Stimulated activated CD4-positive, alpha-beta T cell treated with anti-CD3 and anti-CD28 coated beads, Interleukin-4, amount 100 ng/mL, for 4 hours (primary cell): ENCODE measurements around the gene MGAT5B.
"Not testable (repeated sequence)": the region's sequence is repeated elsewhere in the genome, so short reads cannot be mapped to it uniquely, and the experiment has no call there.

ENCODE experiments used
- DNase-seq, 2 experiments: peaks; one replicate each; pipeline ENCODE4 v3.0.0-alpha.2; 2020

MGAT5B gene

GRCh38 chr17:76956846-76957540 is 88.8 kb downstream of the MGAT5B start:
- no peak for DNase-seq

GRCh38 chr17:76957678-76958464 is 89.7 kb downstream of the MGAT5B start:
- DNase-seq = no peak

GRCh38 chr17:76958974-76959373 is 90.8 kb downstream of the MGAT5B start:
- no peak for DNase-seq

GRCh38 chr17:76961869-76962268 is 93.7 kb downstream of the MGAT5B start:
- DNase-seq = no peak

GRCh38 chr17:76962858-76963257 is 94.7 kb downstream of the MGAT5B start:
- no peak for DNase-seq

GRCh38 chr17:76966016-76966415 is 97.8 kb downstream of the MGAT5B start:
- DNase-seq = no peak

- DNase-seq = no peak
Observed at GRCh38 chr17:76966486-76967181, 98.4 kb downstream of the MGAT5B start.

- DNase-seq = no peak
Observed at GRCh38 chr17:76967762-76968161, 99.6 kb downstream of the MGAT5B start.

- DNase-seq = peak; percentile 30 to 33
Observed at GRCh38 chr17:76968707-76969597, 100.7 kb downstream of the MGAT5B start.

- no peak for DNase-seq
Observed at GRCh38 chr17:76969598-76970172, 101.5 kb downstream of the MGAT5B start.

- not testable (repeated sequence) for DNase-seq
Observed at GRCh38 chr17:76970228-76970627, 102.0 kb downstream of the MGAT5B start.

- no peak for DNase-seq
Observed at GRCh38 chr17:76972046-76972641, 103.9 kb downstream of the MGAT5B start.

GRCh38 chr17:76973040-76973439 is 104.8 kb downstream of the MGAT5B start:
- no peak for DNase-seq

GRCh38 chr17:76974721-76975120 is 106.5 kb downstream of the MGAT5B start:
- no peak for DNase-seq

GRCh38 chr17:76978050-76978449 is 109.8 kb downstream of the MGAT5B start:
- not testable (repeated sequence) for DNase-seq

- DNase-seq = no peak
Observed at GRCh38 chr17:76981545-76982295, 113.5 kb downstream of the MGAT5B start.

GRCh38 chr17:76982408-76983074 is 114.3 kb downstream of the MGAT5B start:
- DNase-seq = no peak

GRCh38 chr17:76983075-76983775 is 115.0 kb downstream of the MGAT5B start:
- no peak for DNase-seq

- DNase-seq = no peak
Observed at GRCh38 chr17:76986365-76986764, 118.2 kb downstream of the MGAT5B start.
